ENCODE data around the gene EHD1. TPM values are rescaled to one million over a fixed set of nuclear protein-coding genes. Genes with fewer than 3 reads are reported as not detected.
A peak's percentile ranks its signal among the peaks of the same experiment; 100 is the strongest.

The EHD1 gene
- total and polyA plus RNA-seq, 7 experiments from 2014 or later: 102 to 263 (median 141) TPM

DNA sequence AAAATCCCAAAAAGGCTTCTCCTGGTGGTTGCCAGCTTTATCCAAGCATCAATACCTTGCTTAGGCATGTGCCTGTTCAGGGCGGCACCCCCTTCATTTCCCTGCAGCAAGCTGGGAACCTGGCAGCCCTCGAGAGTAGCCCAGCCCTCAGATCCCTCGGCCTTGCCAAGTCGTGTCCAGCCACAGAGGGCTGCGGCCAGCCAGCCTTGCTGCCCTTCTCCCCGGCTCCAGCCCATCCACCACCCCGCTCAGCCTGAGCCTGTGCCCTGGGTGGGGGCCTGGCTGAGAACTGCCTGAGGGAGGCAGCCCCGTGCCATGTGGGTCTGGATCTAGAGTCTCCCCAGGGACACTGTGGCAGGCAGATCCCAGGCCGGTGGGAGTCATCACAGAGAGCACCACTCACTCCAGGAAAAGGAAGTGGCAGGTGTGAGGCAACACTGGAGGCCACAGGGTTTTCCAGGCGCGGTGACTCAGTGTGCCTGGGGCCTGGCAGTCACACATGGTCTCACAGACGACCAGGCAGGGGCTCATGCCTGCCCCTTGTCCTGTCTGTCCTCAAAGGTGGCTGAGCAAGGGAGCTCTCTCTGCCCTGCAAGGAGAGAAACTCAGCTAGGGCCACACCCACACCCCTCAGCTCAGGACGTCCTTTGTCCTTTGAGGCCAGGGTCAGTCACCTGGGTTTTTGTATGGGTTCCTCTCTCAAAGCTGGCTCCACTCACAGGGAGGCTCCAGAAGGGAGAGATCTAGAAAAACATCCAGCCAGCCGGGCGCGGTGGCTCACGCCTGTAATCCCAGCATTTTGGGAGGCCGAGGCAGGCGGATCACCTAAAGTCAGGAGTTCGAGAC lies 21.8 kb downstream of the EHD1 start:
- intact Hi-C loops (cut with micrococcal nuclease): loop anchor here in 1 of 2 donors (5.0 kb wide), 1 partner anchor 241 kb away; the partner anchor contains the start of gene VPS51
- Histone ChIP-seq H3K27me3 (ENCODE audit: control insufficient read depth in 2 of 2, insufficient read depth in 2 of 2, low read length in 2 of 2) (no peaks in the 10 kb centered on the region), H3K9me3 (ENCODE audit: control insufficient read depth in 2 of 3, low read length in 3 of 3) (no peaks in the 10 kb centered on the region), H3K4me1 (ENCODE audit: control insufficient read depth in 2 of 2, insufficient read depth in 2 of 2, low read length in 2 of 2) (peaks cover 95 to 96% of the 10 kb centered on the region in 2 donors), H3K36me3 (ENCODE audit: control insufficient read depth in 2 of 3, insufficient read depth in 3 of 3, low read length in 3 of 3) (peaks cover 9 to 44% (median 16%) of the 10 kb centered on the region in 3 experiments), H3K4me3 (ENCODE audit: low read length) (peak overlapping the region; percentile 29), H3K27ac (ENCODE audit: low read depth, low read length) (peak overlapping the region; percentile 63)
- H3K9me3 Mint-ChIP-seq: peaks cover 0 to 1% (median 0%) of the 10 kb centered on the region in 11 donors
- H3K4me3 Mint-ChIP-seq: peak overlapping the region; percentile 10 to 83 (median 57)
- CTCF ChIA-PET: interaction anchor here (11.9 to 29.8 kb wide), 3 partner anchors 6 to 30 kb away, joined by 280 to 945 read pairs (median 280); partner anchors contain the start of gene EHD1
- POLR2A ChIA-PET: interaction anchor here (0.7 to 29.3 kb wide), 5 partner anchors 5 to 567 kb away, joined by 3 to 1324 read pairs (median 457); partner anchors contain the start of genes CDC42BPG and EHD1
- peaks cover 0 to 51% (median 15%) of the 10 kb centered on the region in 5 donors for H3K36me3 Mint-ChIP-seq
- peaks cover 50 to 92% (median 88%) of the 10 kb centered on the region in 7 donors for H3K4me1 Mint-ChIP-seq
- DNase-seq: peak in 1 of 9 donors; percentile 69
- H3K27ac Mint-ChIP-seq: peak overlapping the region in 8 of 9 donors; percentile 65 to 97 (median 92)
- no peaks in the 10 kb centered on the region for H3K27me3 Mint-ChIP-seq
- peak; percentile 26 for ATAC-seq

DNA sequence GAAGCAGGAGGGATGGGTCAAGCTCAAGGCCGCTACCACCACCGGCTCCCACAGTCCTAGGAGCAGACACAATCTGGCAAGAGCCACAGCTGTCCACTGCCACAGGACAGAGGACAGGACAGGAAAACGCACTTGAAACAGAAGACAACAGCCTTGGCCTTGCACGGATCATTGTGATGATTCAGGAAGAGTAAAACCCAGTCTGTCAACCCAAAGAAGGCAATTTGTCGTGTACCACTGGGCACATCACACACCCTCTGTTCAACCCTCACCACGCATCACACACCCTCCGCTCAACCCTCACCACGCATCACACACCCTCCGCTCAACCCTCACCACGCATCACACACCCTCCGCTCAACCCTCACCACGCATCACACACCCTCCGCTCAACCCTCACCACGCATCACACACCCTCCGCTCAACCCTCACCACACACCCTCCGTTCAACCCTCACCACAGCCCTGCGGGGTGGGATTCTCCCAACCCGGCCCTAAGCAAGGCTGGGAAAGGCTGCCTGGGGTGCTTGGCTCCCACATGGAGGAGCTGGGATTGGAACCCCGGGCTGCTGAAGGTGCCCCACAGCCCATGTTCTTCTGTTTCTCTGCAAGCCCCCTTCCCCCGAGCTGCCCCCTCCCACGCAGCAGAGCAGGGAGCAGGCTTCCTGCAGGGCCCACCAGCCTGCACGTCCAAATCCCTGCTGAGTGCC lies 22.7 kb downstream of the EHD1 start:
- peaks cover 0 to 49% (median 15%) of the 10 kb centered on the region in 5 donors for H3K36me3 Mint-ChIP-seq
- CTCF ChIA-PET: interaction anchor here (11.9 to 29.8 kb wide), 3 partner anchors 5 to 31 kb away, joined by 280 to 945 read pairs (median 280); partner anchors contain the start of gene EHD1
- Histone ChIP-seq H3K4me3 (ENCODE audit: low read length) (no peak overlapping the region), H3K4me1 (ENCODE audit: control insufficient read depth in 2 of 2, insufficient read depth in 2 of 2, low read length in 2 of 2) (peaks cover 95 to 97% of the 10 kb centered on the region in 2 donors), H3K27ac (ENCODE audit: low read depth, low read length) (peak overlapping the region; percentile 63), H3K36me3 (ENCODE audit: control insufficient read depth in 2 of 3, insufficient read depth in 3 of 3, low read length in 3 of 3) (peaks cover 9 to 44% (median 16%) of the 10 kb centered on the region in 3 experiments), H3K9me3 (ENCODE audit: control insufficient read depth in 2 of 3, low read length in 3 of 3) (no peaks in the 10 kb centered on the region), H3K27me3 (ENCODE audit: control insufficient read depth in 2 of 2, insufficient read depth in 2 of 2, low read length in 2 of 2) (no peaks in the 10 kb centered on the region)
- H3K9me3 Mint-ChIP-seq: peaks cover 0 to 1% (median 0%) of the 10 kb centered on the region in 11 donors
- ATAC-seq (no peak), DNase-seq (no peak)
- peaks cover 51 to 92% (median 89%) of the 10 kb centered on the region in 7 donors for H3K4me1 Mint-ChIP-seq
- peak overlapping the region; percentile 20 to 83 (median 71) for H3K4me3 Mint-ChIP-seq
- POLR2A ChIA-PET: interaction anchor here (0.7 to 29.3 kb wide), 3 partner anchors 8 to 567 kb away, joined by 3 to 1324 read pairs (median 457); partner anchors contain the start of gene EHD1
- H3K27me3 Mint-ChIP-seq: no peaks in the 10 kb centered on the region
- intact Hi-C loops (cut with micrococcal nuclease): loop anchor here in 1 of 2 donors (5.0 kb wide), 1 partner anchor 242 kb away; the partner anchor contains the start of gene VPS51
- peak overlapping the region; percentile 78 to 97 (median 91) for H3K27ac Mint-ChIP-seq

DNA sequence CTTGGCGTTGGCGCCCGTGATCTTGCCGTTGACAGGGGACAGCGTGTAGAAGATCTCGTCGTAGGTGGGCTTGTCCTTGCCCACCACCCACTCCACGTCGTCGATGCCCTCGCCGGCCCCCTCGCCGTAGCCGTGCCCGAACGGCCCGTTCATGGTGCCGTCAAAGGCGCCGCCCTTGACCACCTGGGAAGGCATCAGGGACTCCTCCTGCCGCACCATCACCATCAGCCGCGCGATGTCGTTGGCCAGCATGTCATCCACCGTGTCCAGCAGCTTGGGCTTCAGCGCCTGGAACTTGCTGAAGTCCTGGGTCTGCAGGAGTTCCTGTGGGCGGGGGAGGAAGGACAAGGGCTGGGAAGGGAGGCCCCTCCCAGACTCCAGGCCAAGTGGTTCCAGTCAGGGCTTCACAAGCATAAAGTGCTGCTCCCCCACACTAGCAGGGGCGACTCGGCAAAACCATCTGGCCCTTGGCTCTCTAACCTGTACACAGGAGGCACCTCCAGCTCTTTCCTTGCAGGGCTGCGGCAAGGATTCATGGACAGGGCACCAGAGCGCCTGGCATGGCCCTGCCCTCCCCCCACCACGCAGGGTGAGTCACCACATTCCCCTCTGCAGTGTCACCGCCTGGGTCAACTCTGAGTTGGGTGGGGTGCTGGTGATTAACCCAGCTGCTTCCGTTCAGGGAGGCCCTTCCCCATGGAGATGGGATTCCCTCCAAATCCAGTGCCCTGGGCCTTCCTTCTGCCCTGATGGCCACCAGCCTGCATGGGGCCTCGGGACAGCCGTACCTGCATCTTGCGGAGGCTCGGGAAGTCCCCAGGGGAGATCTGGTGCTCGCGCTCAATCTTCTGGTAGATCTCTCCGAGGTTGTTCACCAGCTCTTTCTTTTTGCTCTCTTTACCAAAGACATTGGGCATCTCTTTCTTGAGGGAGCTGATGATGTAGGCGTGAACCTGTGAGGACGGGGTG lies 23.6 kb downstream of the EHD1 start:
- peaks cover 88 to 93% of the 10 kb centered on the region in 2 donors for H3K4me1 ChIP-seq (ENCODE audit: control insufficient read depth in 2 of 2, insufficient read depth in 2 of 2, low read length in 2 of 2)
- H3K4me3 Mint-ChIP-seq: peak overlapping the region; percentile 45 to 83 (median 73)
- peak; percentile 35 for ATAC-seq

DNA sequence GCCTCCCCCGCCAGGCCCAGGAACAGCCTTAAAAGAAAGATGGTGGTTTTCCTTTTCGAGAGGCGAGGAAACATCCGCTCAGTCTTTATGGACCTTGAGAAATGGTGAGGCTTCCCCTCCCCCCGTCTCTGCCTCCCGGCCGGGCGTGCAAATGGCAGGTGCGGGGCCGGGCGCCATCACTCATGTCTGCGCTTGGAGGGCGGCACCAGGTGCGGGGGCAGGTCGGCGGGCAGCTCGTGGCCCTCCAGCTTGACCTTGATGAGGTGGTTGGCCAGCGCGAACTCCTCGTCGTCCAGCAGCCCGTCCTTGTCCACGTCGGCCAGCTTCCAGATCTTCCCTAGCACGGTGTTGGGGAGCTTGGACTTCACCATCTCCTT lies 24.3 kb downstream of the EHD1 start:
- H3K36me3 Mint-ChIP-seq: peaks cover 0 to 38% (median 10%) of the 10 kb centered on the region in 5 donors
- H3K27ac Mint-ChIP-seq: peak overlapping the region in 8 of 9 donors; percentile 36 to 95 (median 89)
- Histone ChIP-seq H3K36me3 (ENCODE audit: control insufficient read depth in 2 of 3, insufficient read depth in 3 of 3, low read length in 3 of 3) (peaks cover 9 to 44% (median 13%) of the 10 kb centered on the region in 3 experiments), H3K27me3 (ENCODE audit: control insufficient read depth in 2 of 2, insufficient read depth in 2 of 2, low read length in 2 of 2) (no peaks in the 10 kb centered on the region), H3K9me3 (ENCODE audit: control insufficient read depth in 2 of 3, low read length in 3 of 3) (no peaks in the 10 kb centered on the region), H3K27ac (ENCODE audit: low read depth, low read length) (peak overlapping the region; percentile 75), H3K4me3 (ENCODE audit: low read length) (no peak overlapping the region), H3K4me1 (ENCODE audit: control insufficient read depth in 2 of 2, insufficient read depth in 2 of 2, low read length in 2 of 2) (peaks cover 87 to 92% of the 10 kb centered on the region in 2 donors)
- ChIA-PET CTCF (interaction anchor here (11.9 to 29.8 kb wide), 2 partner anchors 9 to 32 kb away, joined by 280 to 945 read pairs; partner anchors contain the start of gene EHD1), POLR2A (interaction anchor here (1.1 to 29.3 kb wide), 8 partner anchors 10 to 110 kb away, joined by 3 to 1324 read pairs (median 7); partner anchors contain the start of genes EHD1, MAP4K2, RASGRP2 and SF1)
- H3K4me1 Mint-ChIP-seq: peaks cover 44 to 94% (median 81%) of the 10 kb centered on the region in 7 donors
- H3K9me3 Mint-ChIP-seq: no peaks in the 10 kb centered on the region
- ATAC-seq: no peak
- intact Hi-C loops (cut with micrococcal nuclease): no loop called here
- no peaks in the 10 kb centered on the region for H3K27me3 Mint-ChIP-seq
- DNase-seq: no peak
- H3K4me3 Mint-ChIP-seq: peak overlapping the region; percentile 56 to 80 (median 70)

More for the DNA sequence above, 23.6 kb downstream of the EHD1 start:
- ChIA-PET CTCF (interaction anchor here (11.9 to 29.8 kb wide), 2 partner anchors 9 to 31 kb away, joined by 280 to 945 read pairs; partner anchors contain the start of gene EHD1), POLR2A (interaction anchor here (0.6 to 29.3 kb wide), 6 partner anchors 9 to 1315 kb away, joined by 3 to 1324 read pairs (median 16); partner anchors contain the start of genes EHD1, RASGRP2 and SF1)
- Histone ChIP-seq H3K27me3 (ENCODE audit: control insufficient read depth in 2 of 2, insufficient read depth in 2 of 2, low read length in 2 of 2) (no peaks in the 10 kb centered on the region), H3K4me3 (ENCODE audit: low read length) (no peak overlapping the region), H3K36me3 (ENCODE audit: control insufficient read depth in 2 of 3, insufficient read depth in 3 of 3, low read length in 3 of 3) (peaks cover 9 to 44% (median 13%) of the 10 kb centered on the region in 3 experiments), H3K9me3 (ENCODE audit: control insufficient read depth in 2 of 3, low read length in 3 of 3) (no peaks in the 10 kb centered on the region), H3K27ac (ENCODE audit: low read depth, low read length) (peak overlapping the region; percentile 75)
- DNase-seq: no peak
- Mint-ChIP-seq H3K27ac (peak overlapping the region; percentile 78 to 97 (median 93)), H3K9me3 (no peaks in the 10 kb centered on the region), H3K27me3 (no peaks in the 10 kb centered on the region), H3K4me1 (peaks cover 45 to 94% (median 84%) of the 10 kb centered on the region in 7 donors), H3K36me3 (peaks cover 0 to 44% (median 15%) of the 10 kb centered on the region in 5 donors)
- intact Hi-C loops (cut with micrococcal nuclease): loop anchor here in 1 of 2 donors (5.0 kb wide), 1 partner anchor 242 kb away; the partner anchor contains the start of gene VPS51

DNA sequence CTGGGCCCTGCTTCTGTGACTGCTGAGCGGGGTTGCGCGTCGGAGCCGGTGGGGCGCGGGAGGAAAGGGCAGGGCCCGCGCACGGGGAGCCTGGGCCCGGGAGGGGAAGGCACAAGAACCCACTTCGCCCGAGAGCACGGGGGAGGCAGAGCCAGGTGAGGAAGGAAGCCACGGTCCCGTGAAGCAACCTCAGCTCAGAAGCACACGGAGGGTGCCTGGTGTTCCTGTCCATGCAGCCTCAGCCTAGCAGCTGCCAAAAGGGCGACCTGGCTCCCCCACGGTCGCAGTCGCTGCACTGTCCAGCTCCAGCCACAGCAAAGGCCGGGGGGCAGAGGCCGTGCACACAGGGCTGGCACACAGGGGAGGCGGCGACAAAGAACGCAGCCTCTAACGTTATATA lies 24.7 kb downstream of the EHD1 start:
- Mint-ChIP-seq H3K9me3 (no peaks in the 10 kb centered on the region), H3K27me3 (no peaks in the 10 kb centered on the region), H3K4me3 (peak overlapping the region; percentile 56 to 84 (median 72)), H3K27ac (peak overlapping the region; percentile 86 to 95 (median 89)), H3K36me3 (peaks cover 0 to 34% (median 10%) of the 10 kb centered on the region in 5 donors), H3K4me1 (peaks cover 48 to 94% (median 80%) of the 10 kb centered on the region in 7 donors)
- peaks cover 9 to 44% (median 13%) of the 10 kb centered on the region in 3 experiments for H3K36me3 ChIP-seq (ENCODE audit: control insufficient read depth in 2 of 3, insufficient read depth in 3 of 3, low read length in 3 of 3)
- H3K27me3 ChIP-seq (ENCODE audit: control insufficient read depth in 2 of 2, insufficient read depth in 2 of 2, low read length in 2 of 2): no peaks in the 10 kb centered on the region
- DNase-seq (peak in 6 of 9 donors; percentile 50 to 65 (median 56)), ATAC-seq (peak; percentile 13)
- intact Hi-C loops (cut with micrococcal nuclease): no loop called here
- POLR2A ChIA-PET: interaction anchor here (0.6 to 29.3 kb wide), 11 partner anchors 10 to 264 kb away, joined by 3 to 1324 read pairs (median 6); partner anchors contain the start of genes EHD1, MAP4K2, RASGRP2 and SF1
- no peaks in the 10 kb centered on the region for H3K9me3 ChIP-seq (ENCODE audit: control insufficient read depth in 2 of 3, low read length in 3 of 3)
- H3K4me3 ChIP-seq (ENCODE audit: low read length): no peak overlapping the region
- H3K27ac ChIP-seq (ENCODE audit: low read depth, low read length): peak overlapping the region; percentile 75
- CTCF ChIA-PET: interaction anchor here (0.7 to 29.8 kb wide), 3 partner anchors 10 to 911 kb away, joined by 3 to 945 read pairs (median 280); partner anchors contain the start of gene EHD1
- peaks cover 87 to 92% of the 10 kb centered on the region in 2 donors for H3K4me1 ChIP-seq (ENCODE audit: control insufficient read depth in 2 of 2, insufficient read depth in 2 of 2, low read length in 2 of 2)
